Activated CD4-positive, CD25-positive, alpha-beta regulatory T cell (primary cell): ENCODE data around the gene TMEM135.

Experiments used
- DNase-seq, 4 experiments: peaks; one replicate each; lab custom pipeline; 2025; lab: John Stamatoyannopoulos, UW

Gene TMEM135

GRCh38 chr11:87301785-87302540 is 264.2 kb downstream of the TMEM135 start:
- DNase-seq: no peak

GRCh38 chr11:87304412-87304811 is 266.7 kb downstream of the TMEM135 start:
- DNase-seq: no peak

DNA sequence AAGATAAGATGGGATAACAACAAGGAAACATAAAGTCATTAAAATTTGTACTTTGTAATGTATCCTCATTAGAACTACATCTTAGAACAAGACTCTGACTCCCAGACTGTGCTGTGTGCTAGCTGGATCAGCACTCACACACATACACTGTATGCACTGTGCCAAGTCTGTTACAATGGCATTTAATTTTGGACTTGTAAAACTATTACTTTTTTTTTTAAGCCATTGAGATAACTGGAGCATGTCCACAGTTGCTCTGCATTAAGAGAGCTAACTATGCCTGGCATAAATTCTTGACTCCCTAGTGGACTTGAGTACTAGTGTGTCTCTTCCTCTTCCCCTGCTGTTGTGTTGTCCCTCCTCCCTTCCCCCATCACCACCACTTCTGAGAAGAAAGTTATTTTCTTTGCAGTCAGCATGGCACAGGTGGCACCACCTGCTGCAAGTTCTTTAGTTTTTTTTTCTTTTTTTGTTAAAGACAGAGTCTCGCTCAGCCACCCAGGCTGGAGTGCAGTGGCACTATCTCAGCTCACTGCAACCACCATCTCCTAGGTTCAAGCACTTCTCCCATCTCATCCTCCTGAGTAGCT is 268.6 kb downstream of the TMEM135 start:
- DNase-seq: no peak

DNA sequence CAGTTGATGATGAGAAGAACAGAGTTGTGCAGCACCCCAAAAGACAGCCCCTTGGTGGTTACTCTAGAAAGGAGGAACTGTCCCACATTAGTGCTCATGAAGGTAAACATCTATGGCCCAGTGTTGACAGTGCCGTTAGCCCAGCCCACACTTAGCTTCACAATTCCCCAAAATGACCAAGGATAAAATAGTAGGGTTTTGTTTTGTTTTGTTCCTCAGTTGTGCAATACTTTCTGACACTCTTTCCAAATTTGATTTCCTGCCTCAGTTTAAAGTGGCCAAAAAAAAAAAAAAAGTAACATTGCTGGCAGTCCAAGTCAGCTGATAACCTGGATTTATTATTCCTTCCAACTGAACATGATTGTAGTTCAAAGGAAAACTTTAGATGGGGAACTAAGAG is 269.4 kb downstream of the TMEM135 start:
- DNase-seq: no peak

- DNase-seq: no peak
Observed at GRCh38 chr11:87315229-87315628, 277.5 kb downstream of the TMEM135 start.

GRCh38 chr11:87316491-87316890 is 278.8 kb downstream of the TMEM135 start:
- DNase-seq: no peak

- no peak for DNase-seq
Observed at GRCh38 chr11:87317441-87317840, 279.7 kb downstream of the TMEM135 start.

- DNase-seq: no peak
Observed at GRCh38 chr11:87320123-87320522, 282.4 kb downstream of the TMEM135 start.

DNA sequence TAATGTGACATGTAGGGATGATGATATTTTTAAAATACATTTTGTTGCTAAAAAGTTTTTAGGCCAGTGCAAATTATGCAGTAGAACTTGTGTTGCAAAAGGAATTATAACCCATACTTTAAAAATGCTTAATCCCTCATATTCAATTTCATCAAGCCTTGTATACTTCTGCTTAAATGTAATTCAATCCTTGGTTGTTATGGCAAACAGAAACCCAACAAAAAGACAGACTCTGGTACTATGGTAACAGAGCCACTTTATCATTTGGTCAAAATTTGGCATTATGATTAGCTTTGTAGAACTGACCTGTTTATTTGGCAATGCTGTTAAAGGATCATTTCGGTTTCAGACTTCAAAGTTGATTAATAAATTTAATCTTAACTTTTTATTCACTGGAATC is 284.8 kb downstream of the TMEM135 start:
- DNase-seq: no peak

DNA sequence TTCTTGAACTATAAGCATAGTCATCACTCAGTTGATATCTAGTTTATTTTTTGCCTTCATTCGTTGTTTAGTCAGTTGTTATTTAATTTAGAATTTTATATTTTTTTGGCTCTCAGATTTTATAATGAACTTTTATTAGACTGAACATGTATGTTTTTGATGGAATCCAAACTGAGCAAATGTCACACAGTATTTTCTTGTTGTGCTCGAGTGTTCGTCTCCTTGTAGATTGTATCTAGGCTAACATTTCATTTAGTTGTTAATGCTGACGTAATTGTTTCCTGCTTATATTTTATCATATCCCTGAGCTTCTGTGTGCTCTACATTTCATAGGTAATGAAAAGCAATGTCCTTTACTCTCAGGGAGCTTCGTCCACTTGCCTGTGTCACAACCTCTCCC is 286.2 kb downstream of the TMEM135 start:
- no peak for DNase-seq

DNA sequence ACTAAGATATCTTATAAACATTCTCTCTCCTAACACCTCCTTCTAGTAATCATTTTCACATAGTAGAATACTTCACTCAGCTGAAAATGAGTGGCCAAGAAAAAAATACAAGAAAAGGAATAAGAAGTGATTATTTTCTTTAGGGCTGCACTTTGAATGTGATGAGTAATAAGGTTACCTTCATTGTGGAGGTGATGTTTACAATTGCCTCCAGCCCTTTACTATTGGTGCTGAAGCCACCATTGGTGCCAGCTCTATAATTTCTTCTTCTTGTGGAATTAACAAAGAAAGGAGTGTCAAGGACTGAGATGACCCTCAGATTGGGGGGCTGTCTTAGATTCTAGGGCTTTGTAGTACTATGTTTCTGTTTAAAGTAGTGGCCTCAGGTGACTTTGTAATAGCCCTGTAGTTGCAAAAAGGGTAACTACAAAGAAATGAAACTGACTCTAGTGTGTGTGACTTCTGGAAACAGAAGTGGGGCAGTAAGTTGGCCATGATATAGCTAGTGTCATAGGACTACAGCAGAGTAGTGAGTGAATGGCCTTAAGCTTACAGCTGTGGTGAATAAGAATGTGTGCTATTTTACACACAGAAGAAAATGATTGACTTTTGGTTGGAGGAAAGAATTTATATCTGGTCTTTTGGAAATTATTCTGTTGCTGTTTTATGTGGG is 287.2 kb downstream of the TMEM135 start:
- no peak for DNase-seq

GRCh38 chr11:87325490-87325872 is 287.7 kb downstream of the TMEM135 start:
- no peak for DNase-seq

DNA sequence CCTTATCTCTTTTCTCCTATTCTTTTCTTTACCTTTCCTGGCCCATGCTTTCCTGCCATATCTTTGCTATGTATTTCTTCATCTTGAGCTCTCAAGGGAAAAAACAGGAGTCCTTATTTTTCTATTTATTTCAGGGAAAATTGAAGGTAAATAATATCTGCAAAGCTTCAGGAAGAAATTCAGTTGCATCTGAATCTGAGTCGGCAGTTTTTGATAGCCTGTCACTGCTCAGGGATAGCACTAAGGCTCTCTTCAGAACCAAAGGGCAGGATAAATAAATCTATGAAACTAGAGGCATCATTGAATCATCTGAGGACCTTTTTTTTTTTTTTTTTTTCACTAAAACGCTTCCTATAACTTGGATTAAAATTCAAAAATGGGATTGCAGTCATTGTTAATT is 288.9 kb downstream of the TMEM135 start:
- DNase-seq: no peak

DNA sequence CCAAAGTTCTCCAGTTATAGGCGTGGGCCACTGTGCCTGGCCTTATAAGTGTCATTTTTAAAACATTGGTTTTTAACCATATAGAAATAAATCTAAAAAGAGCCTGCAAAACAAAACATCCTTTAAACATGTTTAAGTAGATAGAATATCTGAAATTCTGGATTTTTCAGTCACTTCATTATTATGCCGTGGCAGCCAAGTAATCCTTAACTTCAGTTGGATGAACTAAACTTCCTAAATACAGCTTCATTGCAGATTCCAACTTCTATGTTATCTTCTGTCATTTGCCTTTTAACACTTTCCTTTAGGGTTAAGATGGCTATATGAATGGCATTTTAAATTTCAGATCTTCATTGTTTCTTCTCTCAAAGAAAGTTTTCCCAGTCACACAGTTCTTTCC is 291.4 kb downstream of the TMEM135 start:
- no peak for DNase-seq

- DNase-seq: no peak
Observed at GRCh38 chr11:87330187-87330601, 292.5 kb downstream of the TMEM135 start.

DNA sequence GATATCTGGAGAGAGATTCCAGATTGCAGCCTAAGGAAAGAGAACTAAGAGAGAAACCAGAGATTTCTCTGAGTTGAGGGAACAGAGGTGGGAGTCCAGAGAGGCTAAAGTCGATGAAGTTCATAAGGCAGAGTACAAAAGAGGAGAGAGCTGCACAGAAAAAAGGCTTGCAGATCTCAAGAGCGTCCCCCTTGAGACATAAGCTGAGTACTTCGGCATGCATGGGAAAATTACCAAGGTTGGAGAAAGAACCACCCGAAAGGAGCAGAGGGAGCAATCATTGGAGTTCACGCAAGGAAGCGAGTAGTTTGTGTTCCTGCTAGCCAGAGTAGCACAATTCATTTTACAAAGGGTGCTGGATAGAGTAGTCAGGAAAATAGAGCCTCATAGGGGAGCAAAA is 293.5 kb downstream of the TMEM135 start:
- DNase-seq: no peak

DNA sequence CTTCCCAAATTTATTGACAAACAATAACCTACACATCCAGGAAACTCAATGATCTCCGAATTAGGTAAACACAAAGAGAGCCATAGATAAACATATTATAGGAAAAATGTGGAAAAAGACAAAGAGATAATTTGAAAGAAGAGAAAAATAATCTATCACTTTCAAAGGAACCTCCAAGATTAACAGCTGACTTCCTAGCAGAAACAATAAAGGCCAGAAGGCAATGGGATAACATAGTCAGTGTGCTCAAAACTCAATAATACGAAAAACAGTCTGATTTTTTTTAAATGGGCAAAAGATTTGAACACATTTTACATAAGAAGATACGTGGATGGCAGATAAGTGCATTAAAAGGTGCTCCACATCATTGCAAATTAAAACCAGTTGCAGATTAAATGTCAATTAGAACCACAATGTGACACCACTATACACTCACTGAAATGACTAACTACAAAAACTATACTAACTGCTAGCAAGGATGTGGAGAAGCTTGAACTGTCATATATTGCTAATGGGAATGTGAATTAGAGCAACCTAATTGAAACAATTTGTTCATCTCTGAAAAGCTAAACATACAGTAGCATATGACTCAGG is 300.4 kb downstream of the TMEM135 start:
- DNase-seq: no peak

GRCh38 chr11:87339416-87339815 is 301.7 kb downstream of the TMEM135 start:
- DNase-seq: no peak

DNA sequence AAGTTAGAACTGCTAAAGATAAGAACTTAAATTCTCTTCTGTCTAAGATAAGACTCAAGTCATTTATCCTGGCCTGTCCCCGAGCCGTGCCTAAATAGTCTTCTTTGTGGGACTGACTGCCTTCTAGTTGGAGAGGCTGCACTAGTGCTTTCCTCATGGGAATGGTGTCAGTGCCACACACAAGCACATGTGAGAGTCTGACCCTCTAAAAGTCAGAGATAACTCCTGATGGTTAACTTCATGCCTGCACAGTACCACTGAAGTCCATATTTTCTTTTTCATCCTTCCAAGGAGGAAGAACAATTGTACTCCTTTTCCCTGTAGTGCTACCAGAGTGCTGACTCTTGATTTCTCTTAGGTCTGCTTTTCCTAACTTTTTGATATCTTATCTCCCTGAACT is 309.7 kb downstream of the TMEM135 start:
- no peak for DNase-seq

- no peak for DNase-seq
Observed at GRCh38 chr11:87347854-87348253, 310.1 kb downstream of the TMEM135 start.

GRCh38 chr11:87351676-87352075 is 313.9 kb downstream of the TMEM135 start:
- DNase-seq: no peak

GRCh38 chr11:87352759-87353707 is 315.3 kb downstream of the TMEM135 start:
- peak; percentile 61 to 83 (median 70) for DNase-seq
